Measurements from ENCODE around the gene SUPT7L.
"Not testable (repeated sequence)": the region's sequence is repeated elsewhere in the genome, so short reads cannot be mapped to it uniquely, and the experiment has no call there.

SUPT7L gene

GRCh38 chr2:27638037-27638637 lies 25.3 kb downstream of the SUPT7L start:
- H3K9me3 ChIP-seq (ENCODE audit: control insufficient read depth, low read length) = no peaks in the 10 kb centered on the region
- no peak overlapping the region for H2AFZ ChIP-seq
- H3K9ac ChIP-seq = no peak overlapping the region
- no peak overlapping the region for H3K27ac ChIP-seq
- H3K4me2 ChIP-seq (ENCODE audit: low read length) = no peak overlapping the region
- H3K36me3 ChIP-seq (ENCODE audit: control insufficient read depth, insufficient read depth, low read length) = no peaks in the 10 kb centered on the region
- H3K79me2 ChIP-seq = no peaks in the 10 kb centered on the region
- no peaks in the 10 kb centered on the region for H3K27me3 ChIP-seq (ENCODE audit: control insufficient read depth, insufficient read depth, low read length)
- H3K4me3 ChIP-seq (ENCODE audit: low read depth, low read length) = no peak overlapping the region
- H3K4me1 ChIP-seq = no peaks in the 10 kb centered on the region
- TF ChIP-seq CTCF (IDR thresholded peaks at IDR 0.05) = no peak

GRCh38 chr2:27636766-27637165 lies 26.6 kb downstream of the SUPT7L start:
- Histone ChIP-seq H3K4me2 (ENCODE audit: low read length) (no peak overlapping the region), H3K79me2 (no peaks in the 10 kb centered on the region), H3K36me3 (ENCODE audit: control insufficient read depth, insufficient read depth, low read length) (no peaks in the 10 kb centered on the region), H3K4me3 (ENCODE audit: low read depth, low read length) (no peak overlapping the region), H2AFZ (no peak overlapping the region), H3K9me3 (ENCODE audit: control insufficient read depth, low read length) (no peaks in the 10 kb centered on the region), H3K9ac (no peak overlapping the region), H3K27ac (no peak overlapping the region), H3K4me1 (no peaks in the 10 kb centered on the region), H3K27me3 (ENCODE audit: control insufficient read depth, insufficient read depth, low read length) (no peaks in the 10 kb centered on the region)
- TF ChIP-seq CTCF (IDR thresholded peaks at IDR 0.05) = no peak

GRCh38 chr2:27634291-27634690 lies 29.1 kb downstream of the SUPT7L start:
- H3K36me3 ChIP-seq (ENCODE audit: control insufficient read depth, insufficient read depth, low read length) = no peaks in the 10 kb centered on the region
- H3K4me2 ChIP-seq (ENCODE audit: low read length) = no peak overlapping the region
- no peak overlapping the region for H2AFZ ChIP-seq
- H3K27ac ChIP-seq = no peak overlapping the region
- H3K4me1 ChIP-seq = peaks cover 7% of the 10 kb centered on the region
- no peak overlapping the region for H3K9ac ChIP-seq
- no peaks in the 10 kb centered on the region for H3K79me2 ChIP-seq
- TF ChIP-seq CTCF (IDR thresholded peaks at IDR 0.05) = no peak
- no peak overlapping the region for H3K4me3 ChIP-seq (ENCODE audit: low read depth, low read length)
- no peaks in the 10 kb centered on the region for H3K27me3 ChIP-seq (ENCODE audit: control insufficient read depth, insufficient read depth, low read length)
- no peaks in the 10 kb centered on the region for H3K9me3 ChIP-seq (ENCODE audit: control insufficient read depth, low read length)

GRCh38 chr2:27630257-27630656 lies 33.2 kb downstream of the SUPT7L start:
- H3K79me2 ChIP-seq; H3K9ac ChIP-seq; H3K27me3 ChIP-seq (ENCODE audit: control insufficient read depth, insufficient read depth, low read length); H3K36me3 ChIP-seq (ENCODE audit: control insufficient read depth, insufficient read depth, low read length); H3K4me3 ChIP-seq (ENCODE audit: low read depth, low read length); H2AFZ ChIP-seq; H3K9me3 ChIP-seq (ENCODE audit: control insufficient read depth, low read length); H3K4me2 ChIP-seq (ENCODE audit: low read length); H3K27ac ChIP-seq; H3K4me1 ChIP-seq: not testable (repeated sequence)

GRCh38 chr2:27628767-27629709 lies 34.4 kb downstream of the SUPT7L start, which contains the start of the genes CCDC121 and GPN1:
Gene CCDC121, minus strand, starts transcription at chr2:27629012. Its CDS starts 1,213 bp downstream, at chr2:27627799.
Gene GPN1, plus strand, starts transcription at chr2:27629050. Its CDS starts 9 bp downstream, at chr2:27629059.
- Histone ChIP-seq H3K27me3 (ENCODE audit: control insufficient read depth, insufficient read depth, low read length) (no peaks in the 10 kb centered on the region), H3K79me2 (no peaks in the 10 kb centered on the region), H3K36me3 (ENCODE audit: control insufficient read depth, insufficient read depth, low read length) (no peaks in the 10 kb centered on the region), H3K4me3 (ENCODE audit: low read depth, low read length) (peak within 1 kb of the TSS; percentile 94), H3K27ac (peak within 1 kb of the TSS; percentile 59), H3K4me1 (peaks cover 7% of the 10 kb centered on the region), H3K9me3 (ENCODE audit: control insufficient read depth, low read length) (no peaks in the 10 kb centered on the region), H3K9ac (no peak within 1 kb of the TSS), H3K4me2 (ENCODE audit: low read length) (peak within 1 kb of the TSS; percentile 86), H2AFZ (peak within 1 kb of the TSS; percentile 99)
- no peak for TF ChIP-seq CTCF (IDR thresholded peaks at IDR 0.05)

Data from parathyroid adenoma (tissue), 2 donors.